Adrenal gland (tissue), 5 donors: Measurements from ENCODE around the gene TBC1D22A.

Experiments used
- CTCF ChIP-seq, 6 experiments: fragments of 450-650 bp in 4 of 6; fragments of 200-600 bp in 2 of 6; sonication (generic) in 1 of 6; IDR thresholded peaks; 1 replicate in 5 of 6; 2 replicates in 1 of 6; pipeline versions ENCODE4 v1.5.1 to v1.8.0; 2016 to 2021; ENCODE audit warnings: antibody characterized with exemption in 6 of 6, mild to moderate bottlenecking in 2 of 6, moderate library complexity in 1 of 6
- POLR2A ChIP-seq, 2 donors: fragments of 450-650 bp; IDR thresholded peaks; one replicate each; pipeline ENCODE4 v1.6.1; 2017; ENCODE audit warnings: antibody characterized with exemption in 2 of 2, mild to moderate bottlenecking in 2 of 2, moderate library complexity in 1 of 2
- donor health status: DM: no; HTN: no; CAD: no.

DNA sequence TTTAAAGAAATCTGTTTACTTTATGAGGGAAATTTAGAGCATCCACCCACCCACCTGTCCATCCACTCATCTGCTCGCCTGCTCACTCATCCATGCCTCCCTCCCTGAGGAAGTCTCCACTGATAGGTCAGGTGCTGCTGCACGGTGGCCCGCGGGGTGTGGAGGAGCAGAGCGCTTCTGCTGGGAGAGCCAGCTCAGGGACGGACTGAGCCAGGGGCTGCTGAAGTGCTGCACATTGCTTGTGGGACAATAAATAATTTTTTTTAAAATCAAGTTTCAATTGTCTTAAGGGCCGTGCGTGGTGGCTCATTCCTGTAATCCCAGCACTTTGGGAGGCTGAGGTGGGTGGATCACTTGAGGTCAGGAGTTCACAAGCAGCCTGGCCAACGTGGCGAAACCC, 148.9 kb downstream of the TBC1D22A start:
- TF ChIP-seq CTCF (IDR thresholded peaks at IDR 0.05) = no peak
- no peak for TF ChIP-seq POLR2A (IDR thresholded peaks at IDR 0.05)
